Panc1 (cell line): Measurements from ENCODE around the gene ANKRD60. TPM values are rescaled to one million over a fixed set of nuclear protein-coding genes. Genes with fewer than 3 reads are reported as not detected.

Source experiments
- ATAC-seq: fragments of 200-7000 bp; cut with Tn5 transposase; 2 replicates; pipeline ENCODE4 v1.9.1; 2020; ENCODE audit warnings: mild to moderate bottlenecking, moderate library complexity
- BruUV-seq: library from RNA; stranded (reverse); fragments of 400-500 nt; replicated peaks from 2 replicates; lab custom pipeline; 2021; lab: Mats Ljungman, UMichigan
- CTCF ChIA-PET: fragments of 300-600 bp; sonication (Branson Sonifier 250); formaldehyde crosslinking; loops from one replicate; lab custom pipeline; 2022; ENCODE audit warnings: antibody characterized with exemption; lab: Charles Lee
- POLR2A ChIA-PET: fragments of 300-600 bp; sonication (Branson Sonifier 250); formaldehyde crosslinking; loops from one replicate; lab custom pipeline; 2022; ENCODE audit warnings: antibody characterized with exemption; lab: Charles Lee
- DNase-seq: peaks from one replicate; pipeline ENCODE4 v3.0.0-alpha.2; 2010; ENCODE audit warnings: low read depth, low spot score
- H3K27ac ChIP-seq: 2 replicates; pipeline ENCODE4 v1.5.1; 2011; ENCODE audit warnings: mild to moderate bottlenecking, low read length, inconsistent platforms
- H3K27me3 ChIP-seq: fragments of 200-500 bp; sonication (Bioruptor generic); 2 replicates; pipeline ENCODE4 v1.6.0; 2014; ENCODE audit warnings: low read length, inconsistent platforms; ENCODE audit not compliant: control insufficient read depth, insufficient read depth
- H3K36me3 ChIP-seq: fragments of 200-500 bp; sonication (Bioruptor generic); 2 replicates; pipeline ENCODE4 v1.5.1; 2014; ENCODE audit warnings: inconsistent platforms, mild to moderate bottlenecking, low read length, moderate library complexity; ENCODE audit not compliant: control insufficient read depth, insufficient read depth
- H3K4me1 ChIP-seq: 2 replicates; pipeline ENCODE4 v1.5.1; 2011; ENCODE audit warnings: inconsistent platforms, mild to moderate bottlenecking, low read length, moderate library complexity; ENCODE audit not compliant: control insufficient read depth, insufficient read depth
- H3K4me3 ChIP-seq, 2 experiments: 2 replicates each; pipeline ENCODE4 v1.5.1; 2011 to 2012; ENCODE audit warnings: low read depth in 2 of 2, low read length in 2 of 2, mild to moderate bottlenecking in 2 of 2, inconsistent platforms in 1 of 2, moderate library complexity in 1 of 2
- H3K9me3 ChIP-seq: fragments of 200-500 bp; sonication (Bioruptor generic); 2 replicates; pipeline ENCODE4 v1.5.1; 2014; ENCODE audit warnings: low read depth, mild to moderate bottlenecking, inconsistent platforms, low read length, moderate library complexity; ENCODE audit not compliant: control insufficient read depth, insufficient read depth
- CTCF ChIP-seq: fragments of 450-650 bp; IDR thresholded peaks from 2 replicates; pipeline ENCODE4 v1.5.1; 2017; ENCODE audit warnings: mild to moderate bottlenecking
- POLR2AphosphoS5 ChIP-seq: IDR thresholded peaks from 2 replicates; pipeline ENCODE4 v1.6.1; 2012; ENCODE audit warnings: mild to moderate bottlenecking, low read depth, low read length, moderate library complexity
- SIN3A ChIP-seq: IDR thresholded peaks from 2 replicates; pipeline ENCODE4 v1.6.1; 2012; ENCODE audit warnings: low read depth, mild to moderate bottlenecking, low read length, moderate library complexity, borderline replicate concordance; ENCODE audit not compliant: insufficient read depth
- TCF7L2 ChIP-seq: IDR thresholded peaks from 2 replicates; pipeline ENCODE4 v1.6.1; 2011; ENCODE audit warnings: mild to moderate bottlenecking, low read depth, low read length, inconsistent platforms
- in situ Hi-C: cut with HindIII; loops from 2 replicates; pipeline ENCODE4 v1.10.0; 2016; ENCODE audit warnings: low sequenced_read_pairs, low pct_unique_long_range_greater_than_20kb
- intact Hi-C: fragments of 100-400 bp; cut with micrococcal nuclease; formaldehyde crosslinking; loops from one replicate; pipeline ENCODE4 v1.10.0; 2022; ENCODE audit not compliant: unreplicated experiment
- total RNA-seq: library from RNA; stranded (reverse); gene quantifications from one replicate; pipeline ENCODE4 v1.2.1, GENCODE V29; 2021; ENCODE audit not compliant: unreplicated experiment
- TF ChIP-seq, protein P1 (sequence below), 2 experiments: IDR thresholded peaks; 2 replicates each; pipeline ENCODE4 v1.6.1; 2011 to 2012; ENCODE audit warnings: low read depth in 2 of 2, control low read depth in 1 of 2, low read length in 1 of 2, mild to moderate bottlenecking in 1 of 2, moderate library complexity in 1 of 2; ENCODE audit not compliant: insufficient read depth in 1 of 2

Gene ANKRD60
- total RNA-seq, 1 experiment from 2014 or later: not detected

DNA sequence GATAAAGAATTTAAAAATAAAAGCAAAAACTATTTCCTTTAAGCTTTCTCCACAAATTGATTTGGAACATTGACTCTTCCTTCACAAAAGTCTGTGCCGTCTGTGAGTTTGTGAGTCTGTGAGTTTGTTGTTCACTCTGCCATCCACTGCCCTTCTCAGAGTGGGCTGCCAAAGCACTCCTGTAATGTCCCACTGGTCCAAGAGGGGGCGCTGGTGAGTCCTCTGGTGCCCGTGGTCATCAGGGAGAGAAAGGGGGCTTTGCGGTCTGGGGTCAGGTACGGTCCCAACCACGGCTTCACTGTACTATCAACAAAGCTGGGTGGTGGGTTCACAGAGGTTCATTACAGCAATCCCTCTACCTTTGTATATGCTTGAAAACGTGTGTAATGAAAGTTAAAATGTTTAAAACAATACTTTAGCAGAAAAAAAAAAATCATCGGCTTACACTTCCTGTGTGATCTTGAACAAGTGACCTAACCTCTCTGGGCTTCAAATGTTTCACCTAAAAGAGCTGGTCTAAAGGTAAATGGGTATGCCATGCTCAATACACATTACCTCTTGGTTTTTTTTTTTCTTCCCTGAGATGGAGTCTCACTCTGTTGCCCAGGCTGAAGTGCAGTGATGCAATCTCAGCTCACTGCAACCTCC is 5.6 kb upstream of the ANKRD60 start:
- ATAC-seq (no peak), DNase-seq (no peak)
- no peaks in the 10 kb centered on the region for H3K27me3 ChIP-seq
- no peaks in the 10 kb centered on the region for H3K9me3 ChIP-seq
- peaks cover 6% of the 10 kb centered on the region for H3K4me1 ChIP-seq
- H3K36me3 ChIP-seq: no peaks in the 10 kb centered on the region
- H3K4me3 ChIP-seq: no peak overlapping the region
- no peak overlapping the region for H3K27ac ChIP-seq
- intact Hi-C loops (loop anchor here (10.0 kb wide), 1 partner anchor 211 kb away; no protein-coding TSS in a partner anchor), in situ Hi-C loops (no loop called here)
- no TSS peak for BruUV-seq
- CTCF ChIA-PET: interaction anchor here (0.5 to 0.9 kb wide), 5 partner anchors 9 to 806 kb away, joined by 3 to 5 read pairs (median 5); no protein-coding TSS in a partner anchor
- TF ChIP-seq CTCF: peak; percentile 95
- TF ChIP-seq, protein P1, sequence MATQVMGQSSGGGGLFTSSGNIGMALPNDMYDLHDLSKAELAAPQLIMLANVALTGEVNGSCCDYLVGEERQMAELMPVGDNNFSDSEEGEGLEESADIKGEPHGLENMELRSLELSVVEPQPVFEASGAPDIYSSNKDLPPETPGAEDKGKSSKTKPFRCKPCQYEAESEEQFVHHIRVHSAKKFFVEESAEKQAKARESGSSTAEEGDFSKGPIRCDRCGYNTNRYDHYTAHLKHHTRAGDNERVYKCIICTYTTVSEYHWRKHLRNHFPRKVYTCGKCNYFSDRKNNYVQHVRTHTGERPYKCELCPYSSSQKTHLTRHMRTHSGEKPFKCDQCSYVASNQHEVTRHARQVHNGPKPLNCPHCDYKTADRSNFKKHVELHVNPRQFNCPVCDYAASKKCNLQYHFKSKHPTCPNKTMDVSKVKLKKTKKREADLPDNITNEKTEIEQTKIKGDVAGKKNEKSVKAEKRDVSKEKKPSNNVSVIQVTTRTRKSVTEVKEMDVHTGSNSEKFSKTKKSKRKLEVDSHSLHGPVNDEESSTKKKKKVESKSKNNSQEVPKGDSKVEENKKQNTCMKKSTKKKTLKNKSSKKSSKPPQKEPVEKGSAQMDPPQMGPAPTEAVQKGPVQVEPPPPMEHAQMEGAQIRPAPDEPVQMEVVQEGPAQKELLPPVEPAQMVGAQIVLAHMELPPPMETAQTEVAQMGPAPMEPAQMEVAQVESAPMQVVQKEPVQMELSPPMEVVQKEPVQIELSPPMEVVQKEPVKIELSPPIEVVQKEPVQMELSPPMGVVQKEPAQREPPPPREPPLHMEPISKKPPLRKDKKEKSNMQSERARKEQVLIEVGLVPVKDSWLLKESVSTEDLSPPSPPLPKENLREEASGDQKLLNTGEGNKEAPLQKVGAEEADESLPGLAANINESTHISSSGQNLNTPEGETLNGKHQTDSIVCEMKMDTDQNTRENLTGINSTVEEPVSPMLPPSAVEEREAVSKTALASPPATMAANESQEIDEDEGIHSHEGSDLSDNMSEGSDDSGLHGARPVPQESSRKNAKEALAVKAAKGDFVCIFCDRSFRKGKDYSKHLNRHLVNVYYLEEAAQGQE (IDR thresholded peaks at IDR 0.05; ENCODE audit: insufficient read depth in 1 of 2, low read depth in 2 of 2, low read length in 1 of 2): no peak
- POLR2A ChIA-PET: no interaction called here

DNA sequence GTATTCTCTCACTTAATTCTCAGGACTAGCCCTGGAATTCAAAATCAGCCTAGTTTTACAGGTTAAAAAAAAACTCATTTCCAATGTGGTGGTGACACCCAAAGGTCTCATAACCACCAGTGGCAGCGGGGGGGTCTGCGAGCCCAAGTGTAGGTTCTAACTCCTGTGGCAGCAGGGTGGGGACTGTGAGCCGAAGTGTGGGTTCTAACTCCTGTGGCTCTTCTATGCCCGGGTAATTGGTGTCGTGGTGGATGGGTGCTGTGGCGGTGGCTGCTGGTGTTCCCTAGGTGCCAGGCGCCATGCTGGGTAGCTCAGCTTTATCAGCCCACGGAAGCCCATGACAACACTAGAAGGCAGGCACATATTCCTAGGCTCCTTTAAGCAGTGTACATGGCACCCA is 4.9 kb upstream of the ANKRD60 start:
- Histone ChIP-seq H3K4me3 (no peak overlapping the region), H3K27me3 (no peaks in the 10 kb centered on the region), H3K36me3 (no peaks in the 10 kb centered on the region), H3K9me3 (no peaks in the 10 kb centered on the region), H3K27ac (no peak overlapping the region), H3K4me1 (peaks cover 6% of the 10 kb centered on the region)
- no peak for TF ChIP-seq TCF7L2
- TF ChIP-seq SIN3A: no peak
- no peak for TF ChIP-seq CTCF
- TF ChIP-seq POLR2AphosphoS5: no peak
- TF ChIP-seq, protein P1 (IDR thresholded peaks at IDR 0.05; ENCODE audit: insufficient read depth in 1 of 2, low read depth in 2 of 2, low read length in 1 of 2): no peak
- DNase-seq (no peak), ATAC-seq (no peak)
- ChIA-PET POLR2A (no interaction called here), CTCF (interaction anchor here (0.7 kb wide), 1 partner anchor 576 kb away, joined by 5 read pairs; no protein-coding TSS in a partner anchor)
- in situ Hi-C loops: no loop called here
- intact Hi-C loops: loop anchor here (10.0 kb wide), 1 partner anchor 211 kb away; no protein-coding TSS in a partner anchor
- BruUV-seq: no TSS peak
